IMR-90 (cell line): ENCODE measurements around the gene PRKACG.

ENCODE experiments used
- BHLHE40 ChIP-seq: fragments of 150-350 bp; IDR thresholded peaks from 2 replicates; pipeline ENCODE4 v1.6.1; 2016; ENCODE audit warnings: mild to moderate bottlenecking, low read depth, low read length
- CEBPB ChIP-seq: IDR thresholded peaks from 2 replicates; pipeline ENCODE4 v1.6.1; 2012; ENCODE audit warnings: low read depth, low read length, improper control_type of control experiment
- CTCF ChIP-seq: conservative IDR thresholded peaks from 2 replicates; pipeline ENCODE4 v1.5.1; 2012; ENCODE audit warnings: mild to moderate bottlenecking, low read depth, low read length, improper control_type of control experiment
- ELK1 ChIP-seq: fragments of 150-350 bp; IDR thresholded peaks from 2 replicates; pipeline ENCODE4 v1.6.1; 2016; ENCODE audit warnings: low read depth, mild to moderate bottlenecking, low read length, moderate library complexity, borderline replicate concordance
- FOS ChIP-seq: fragments of 150-350 bp; IDR thresholded peaks from 2 replicates; pipeline ENCODE4 v1.6.1; 2016; ENCODE audit warnings: low read depth, low read length
- MAFK ChIP-seq: IDR thresholded peaks from 2 replicates; pipeline ENCODE4 v1.6.1; 2012; ENCODE audit warnings: low read depth, low read length, improper control_type of control experiment
- MAZ ChIP-seq: IDR thresholded peaks from 2 replicates; pipeline ENCODE4 v1.6.1; 2012; ENCODE audit warnings: low read depth, mild to moderate bottlenecking, low read length, improper control_type of control experiment, moderate library complexity, borderline replicate concordance
- MXI1 ChIP-seq: IDR thresholded peaks from 2 replicates; pipeline ENCODE4 v1.6.1; 2012; ENCODE audit warnings: low read depth, mild to moderate bottlenecking, low read length, moderate library complexity, borderline replicate concordance
- POLR2A ChIP-seq: IDR thresholded peaks from 2 replicates; pipeline ENCODE4 v1.6.1; 2012; ENCODE audit warnings: mild to moderate bottlenecking, low read depth, low read length
- RAD21 ChIP-seq: IDR thresholded peaks from 2 replicates; pipeline ENCODE4 v1.6.1; 2012; ENCODE audit warnings: low read length, improper control_type of control experiment
- RCOR1 ChIP-seq: IDR thresholded peaks from 2 replicates; pipeline ENCODE4 v1.6.1; 2012; ENCODE audit warnings: mild to moderate bottlenecking, low read length, improper control_type of control experiment; ENCODE audit not compliant: insufficient replicate concordance
- RFX5 ChIP-seq: IDR thresholded peaks from 2 replicates; pipeline ENCODE4 v1.8.0; 2012; ENCODE audit warnings: low read depth, mild to moderate bottlenecking, low read length, moderate library complexity
- SMC3 ChIP-seq: fragments of 150-350 bp; IDR thresholded peaks from 2 replicates; pipeline ENCODE4 v1.6.1; 2016; ENCODE audit warnings: low read depth, mild to moderate bottlenecking, antibody characterized with exemption, low read length, moderate library complexity
- USF2 ChIP-seq: fragments of 150-350 bp; IDR thresholded peaks from 2 replicates; pipeline ENCODE4 v1.6.1; 2017; ENCODE audit warnings: mild to moderate bottlenecking, antibody characterized with exemption, low read length, low read depth

GRCh38 chr9:69003051-69003450 is 10.9 kb downstream of the PRKACG start:
- no peak for TF ChIP-seq CTCF
- no peak for TF ChIP-seq CEBPB
- TF ChIP-seq MXI1: no peak
- TF ChIP-seq SMC3: no peak
- TF ChIP-seq RCOR1: no peak
- TF ChIP-seq BHLHE40: no peak
- no peak for TF ChIP-seq MAFK
- TF ChIP-seq RAD21: no peak
- TF ChIP-seq POLR2A: no peak
- TF ChIP-seq USF2: no peak
- no peak for TF ChIP-seq RFX5
- no peak for TF ChIP-seq MAZ
- TF ChIP-seq FOS: no peak
- no peak for TF ChIP-seq ELK1
